K562 (cell line): ENCODE data around the gene C20orf141. TPM values are rescaled to one million over a fixed set of nuclear protein-coding genes. Genes with fewer than 3 reads are reported as not detected.

ENCODE experiments used
- ARNT ChIP-seq, 2 experiments: fragments of 450-650 bp; IDR thresholded peaks; 2 replicates each; pipeline ENCODE4 v1.6.1; 2016; ENCODE audit warnings: mild to moderate bottlenecking in 1 of 2
- BCOR ChIP-seq: fragments of 450-650 bp; IDR thresholded peaks from 2 replicates; pipeline ENCODE4 v1.6.1; 2016
- CBFA2T2 ChIP-seq: fragments of 450-650 bp; conservative IDR thresholded peaks from 2 replicates; pipeline ENCODE4 v1.6.1; 2017; ENCODE audit warnings: mild to moderate bottlenecking
- CBFA2T3 ChIP-seq: fragments of 450-650 bp; IDR thresholded peaks from 2 replicates; pipeline ENCODE4 v1.6.1; 2017
- CTCF ChIP-seq, 3 experiments: IDR thresholded peaks in 2 of 3; conservative IDR thresholded peaks in 1 of 3; 2 replicates each; pipeline ENCODE4 v1.5.1; 2011 to 2012; ENCODE audit warnings: low read length in 3 of 3, mild to moderate bottlenecking in 3 of 3, control low read depth in 2 of 3, improper control_type of control experiment in 1 of 3, inconsistent platforms in 1 of 3, low read depth in 1 of 3, mixed read lengths in 1 of 3, moderate library complexity in 1 of 3; ENCODE audit not compliant: insufficient read depth in 2 of 3
- ETV1 ChIP-seq: fragments of 450-650 bp; conservative IDR thresholded peaks from 2 replicates; pipeline ENCODE4 v1.6.1; 2016; ENCODE audit warnings: missing genetic modification characterization, control low read depth, low read depth, missing compliant biosample characterization
- ETV5 ChIP-seq: sonication (generic); formaldehyde crosslinking; IDR thresholded peaks from 2 replicates; pipeline ENCODE4 v1.4.0; 2020; ENCODE audit warnings: low read depth, mild to moderate bottlenecking, missing genetic modification reagents
- GABPB1 ChIP-seq: sonication (generic); formaldehyde crosslinking; IDR thresholded peaks from 2 replicates; pipeline ENCODE4 v1.8.0; 2022; ENCODE audit warnings: mild to moderate bottlenecking, missing genetic modification reagents
- GATA2 ChIP-seq: sonication (generic); formaldehyde crosslinking; IDR thresholded peaks from 2 replicates; pipeline ENCODE4 v1.4.0; 2020; ENCODE audit warnings: mild to moderate bottlenecking, missing genetic modification reagents
- HDAC2 ChIP-seq: fragments of 450-650 bp; IDR thresholded peaks from 2 replicates; pipeline ENCODE4 v1.6.1; 2016; ENCODE audit warnings: mild to moderate bottlenecking
- HNRNPLL ChIP-seq: fragments of 200-400 bp; formaldehyde crosslinking; IDR thresholded peaks from 2 replicates; pipeline ENCODE4 v1.6.1; 2017; ENCODE audit warnings: low read length, low read depth, mild to moderate bottlenecking; ENCODE audit not compliant: poor library complexity, severe bottlenecking
- IRF1 ChIP-seq: sonication (generic); formaldehyde crosslinking; IDR thresholded peaks from 2 replicates; pipeline ENCODE4 v1.8.0; 2022; ENCODE audit warnings: missing genetic modification reagents, mild to moderate bottlenecking, borderline replicate concordance
- MNT ChIP-seq, 2 experiments: fragments of 450-650 bp; conservative IDR thresholded peaks; 2 replicates each; pipeline ENCODE4 v1.6.1; 2017; ENCODE audit warnings: mild to moderate bottlenecking in 2 of 2, moderate library complexity in 2 of 2
- NCOA1 ChIP-seq: fragments of 450-650 bp; IDR thresholded peaks from 2 replicates; pipeline ENCODE4 v1.6.1; 2016; ENCODE audit warnings: low read depth
- NFIC ChIP-seq: fragments of 450-650 bp; IDR thresholded peaks from 2 replicates; pipeline ENCODE4 v1.6.1; 2017; ENCODE audit warnings: mild to moderate bottlenecking, inconsistent platforms
- NFRKB ChIP-seq: fragments of 450-650 bp; IDR thresholded peaks from 2 replicates; pipeline ENCODE4 v1.6.1; 2016; ENCODE audit warnings: low read depth
- PBX2 ChIP-seq, 2 experiments: IDR thresholded peaks in 1 of 2; conservative IDR thresholded peaks in 1 of 2; 2 replicates each; pipeline ENCODE4 v1.6.1; 2016; ENCODE audit warnings: low read depth in 2 of 2, mild to moderate bottlenecking in 1 of 2, missing compliant biosample characterization in 1 of 2, missing genetic modification characterization in 1 of 2, moderate library complexity in 1 of 2
- SMARCA4 ChIP-seq: fragments of 450-650 bp; IDR thresholded peaks from 2 replicates; pipeline ENCODE4 v1.6.1; 2016
- TBL1XR1 ChIP-seq, 2 experiments: IDR thresholded peaks; 2 replicates each; pipeline ENCODE4 v1.6.1; 2012; ENCODE audit warnings: improper control_type of control experiment in 2 of 2, low read length in 2 of 2, mild to moderate bottlenecking in 1 of 2
- TRIM24 ChIP-seq, 2 experiments: fragments of 450-650 bp; IDR thresholded peaks; 2 replicates each; pipeline ENCODE4 v1.6.1; 2016
- ZEB2 ChIP-seq: fragments of 450-650 bp; IDR thresholded peaks from 2 replicates; pipeline ENCODE4 v1.6.1; 2016
- ZNF436 ChIP-seq: fragments of 250-450, 450-650 bp; sonication (Bioruptor Pico); formaldehyde crosslinking; IDR thresholded peaks from 2 replicates; pipeline ENCODE4 v1.7.0; 2020; ENCODE audit warnings: mild to moderate bottlenecking
- ZNF830 ChIP-seq: fragments of 250-450 bp; sonication (Bioruptor Pico); IDR thresholded peaks from 2 replicates; pipeline ENCODE4 v1.5.0; 2021; ENCODE audit warnings: mild to moderate bottlenecking
- polyA plus RNA-seq, 8 experiments: library from polyadenylated mRNA; depleted of rRNA in 4 of 8; stranded (reverse) in 5 of 8; unstranded in 3 of 8; fragments of >200 nt; fragmentation: Nextera tagmentation in 2 of 8; fragmentation: Illumina TruSeq in 1 of 8; extraction: Ambion mirVana in 2 of 8; extraction: Trizol in 1 of 8; gene quantifications; 2 replicates each; pipeline versions ENCODE4 v1.2.1 to v1.2.3, GENCODE V29; 2011 to 2014; ENCODE audit warnings: inconsistent platforms in 1 of 8, missing spikeins in 1 of 8
- total RNA-seq, 7 experiments: library from RNA; depleted of rRNA in 6 of 7; stranded (reverse); fragments of >200 nt in 6 of 7; fragmentation: Illumina TruSeq in 2 of 7; extraction: Trizol in 2 of 7; gene quantifications; 2 replicates each; pipeline versions ENCODE4 v1.2.1 to v1.2.3, GENCODE V29; 2011 to 2021; ENCODE audit warnings: low replicate concordance in 1 of 7

Gene C20orf141
- total and polyA plus RNA-seq, 9 of the 15 experiments (the other 6 are each of a cell fraction or from before 2014, with no cell fraction given), result not detected

GRCh38 chr20:2800521-2801285 lies 14.1 kb upstream of the C20orf141 start, which contains the start of gene CPXM1 (continued):
- no peak for TF ChIP-seq IRF1 (CRISPR knock-in tag)
- TF ChIP-seq GATA2 (CRISPR knock-in tag), result peak; percentile 85
- TF ChIP-seq PBX2 (CRISPR knock-in tag; IDR thresholded peaks at IDR 0.05; ENCODE audit: low read depth), result no peak
- TF ChIP-seq PBX2 (tag; conservative IDR thresholded peaks at IDR 0.05; ENCODE audit: low read depth), result no peak
- TF ChIP-seq NCOA1, result peak; percentile 22; the same call in 1 of the 2 replicates
- 0 out of 4 replicates have a peak, but pooled peaks of 1 of the 2 experiments have one; percentile 15 for TF ChIP-seq TBL1XR1 (IDR thresholded peaks at IDR 0.05; ENCODE audit: low read length in 2 of 2)
- TF ChIP-seq CBFA2T3, result peak; percentile 93
- TF ChIP-seq CTCF (IDR thresholded peaks at IDR 0.05 in 2 of 3, conservative IDR thresholded peaks at IDR 0.05 in 1 of 3; ENCODE audit: insufficient read depth in 2 of 3, low read depth in 1 of 3, low read length in 3 of 3), result peak; percentile 8 to 35 (median 19); a peak in 2 of 6 replicates
- TF ChIP-seq HDAC2, result 0 out of 2 replicates have a peak, but pooled peaks have one; percentile 35
- no peak for TF ChIP-seq ETV1
- no peak for TF ChIP-seq NFRKB
- TF ChIP-seq SMARCA4, result peak; percentile 65; the same call in 1 of the 2 replicates
- TF ChIP-seq NFIC, result peak; percentile 68
- peak; percentile 64 for TF ChIP-seq ZEB2
- peak; percentile 78 to 82 for TF ChIP-seq TRIM24 (IDR thresholded peaks at IDR 0.05)
- no peak for TF ChIP-seq ZNF830 (CRISPR knock-in tag)
- TF ChIP-seq BCOR, result peak; percentile 73
- TF ChIP-seq ARNT (IDR thresholded peaks at IDR 0.05), result no peak
- no peak for TF ChIP-seq HNRNPLL
- no peak for TF ChIP-seq ZNF436 (CRISPR knock-in tag)
- peak; percentile 65 for TF ChIP-seq GABPB1 (CRISPR knock-in tag)
- TF ChIP-seq ETV5, result peak; percentile 93
- 0 out of 4 replicates have a peak, but pooled peaks of 1 of the 2 experiments have one; percentile 30 for TF ChIP-seq MNT (conservative IDR thresholded peaks at IDR 0.05)
- TF ChIP-seq CBFA2T2, result peak; percentile 87
